Vagina (tissue), 2 donors: ENCODE measurements around the gene GABARAPL1. TPM values are rescaled to one million over a fixed set of nuclear protein-coding genes. Genes with fewer than 3 reads are reported as not detected.

Experiments
- DNase-seq, 2 donors: peaks; one replicate each; pipeline ENCODE4 v3.0.0-alpha.2; 2017; ENCODE audit errors: extremely low spot score in 2 of 2
- H3K27ac ChIP-seq: fragments of 200-600 bp; sonication (generic); one replicate; pipeline ENCODE4 v1.5.1; 2019
- H3K27me3 ChIP-seq: fragments of 200-600 bp; sonication (generic); one replicate; pipeline ENCODE4 v1.5.1; 2019
- H3K36me3 ChIP-seq, 2 donors: fragments of 200-600 bp; sonication (generic); one replicate each; pipeline ENCODE4 v1.5.1; 2017 to 2019
- H3K4me1 ChIP-seq: fragments of 200-600 bp; sonication (generic); one replicate; pipeline ENCODE4 v1.5.1; 2019
- H3K4me3 ChIP-seq, 2 donors: fragments of 200-600 bp; sonication (generic); 1 replicate in 1 of 2; 2 replicates in 1 of 2; pipeline ENCODE4 v1.5.1; 2016 to 2019
- H3K9me3 ChIP-seq: fragments of 200-600 bp; sonication (generic); one replicate; pipeline ENCODE4 v1.5.1; 2019
- CTCF ChIP-seq, 3 experiments: fragments of 450-650 bp in 2 of 3; fragments of 200-600 bp in 1 of 3; sonication (generic) in 1 of 3; IDR thresholded peaks; one replicate each; pipeline ENCODE4 v1.5.1; 2017 to 2019; ENCODE audit warnings: antibody characterized with exemption in 3 of 3, mild to moderate bottlenecking in 2 of 3, moderate library complexity in 2 of 3
- POLR2A ChIP-seq, 2 donors: fragments of 450-650 bp; IDR thresholded peaks; one replicate each; pipeline ENCODE4 v1.6.1; 2017; ENCODE audit warnings: antibody characterized with exemption in 2 of 2, mild to moderate bottlenecking in 2 of 2, moderate library complexity in 2 of 2
- POLR2AphosphoS5 ChIP-seq, 2 donors: sonication (generic); formaldehyde crosslinking; IDR thresholded peaks; one replicate each; pipeline ENCODE4 v1.9.0; 2017; ENCODE audit warnings: antibody characterized with exemption in 2 of 2, mild to moderate bottlenecking in 2 of 2, low read depth in 1 of 2; ENCODE audit not compliant: insufficient read depth in 1 of 2
- intact Hi-C: fragments of 100-400 bp; cut with DNase I; formaldehyde crosslinking; loops from one replicate; pipeline ENCODE4 v1.15.1; 2023
- total RNA-seq: library from RNA; depleted of rRNA; stranded (reverse); fragments of >200 nt; gene quantifications from one replicate; pipeline ENCODE4 v1.2.3, GENCODE V29; 2016

GABARAPL1 gene
- total RNA-seq, 1 donor from 2014 or later: 90.6 TPM

DNA sequence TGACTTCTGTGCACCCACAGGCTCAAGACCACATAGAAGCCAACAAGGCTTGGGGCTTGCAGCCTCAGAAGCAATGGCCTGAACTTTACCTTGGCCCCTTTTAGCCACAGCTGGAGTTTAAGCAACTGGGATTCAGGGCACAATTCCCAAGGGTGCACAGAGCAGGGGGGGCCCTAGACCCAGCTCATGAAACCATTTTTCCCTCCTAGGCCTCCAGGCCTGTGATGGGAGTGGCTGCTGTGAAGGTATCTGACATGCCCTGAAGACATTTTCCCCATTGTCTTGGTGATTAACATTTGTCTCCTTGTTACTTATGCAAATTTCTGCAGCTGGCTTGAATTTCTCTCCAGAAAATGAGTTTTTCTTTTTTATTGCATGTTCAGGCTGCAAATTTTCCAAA is 21.9 kb downstream of the GABARAPL1 start:
- Histone ChIP-seq H3K27me3 (no peaks in the 10 kb centered on the region), H3K36me3 (no peaks in the 10 kb centered on the region), H3K27ac (no peak overlapping the region), H3K9me3 (no peaks in the 10 kb centered on the region), H3K4me1 (no peaks in the 10 kb centered on the region), H3K4me3 (no peak overlapping the region)
- intact Hi-C loops: no loop called here
- DNase-seq: no peak
- TF ChIP-seq CTCF (IDR thresholded peaks at IDR 0.05) (no peak), POLR2A (IDR thresholded peaks at IDR 0.05) (no peak), POLR2AphosphoS5 (IDR thresholded peaks at IDR 0.05; ENCODE audit: insufficient read depth in 1 of 2, low read depth in 1 of 2) (no peak)

DNA sequence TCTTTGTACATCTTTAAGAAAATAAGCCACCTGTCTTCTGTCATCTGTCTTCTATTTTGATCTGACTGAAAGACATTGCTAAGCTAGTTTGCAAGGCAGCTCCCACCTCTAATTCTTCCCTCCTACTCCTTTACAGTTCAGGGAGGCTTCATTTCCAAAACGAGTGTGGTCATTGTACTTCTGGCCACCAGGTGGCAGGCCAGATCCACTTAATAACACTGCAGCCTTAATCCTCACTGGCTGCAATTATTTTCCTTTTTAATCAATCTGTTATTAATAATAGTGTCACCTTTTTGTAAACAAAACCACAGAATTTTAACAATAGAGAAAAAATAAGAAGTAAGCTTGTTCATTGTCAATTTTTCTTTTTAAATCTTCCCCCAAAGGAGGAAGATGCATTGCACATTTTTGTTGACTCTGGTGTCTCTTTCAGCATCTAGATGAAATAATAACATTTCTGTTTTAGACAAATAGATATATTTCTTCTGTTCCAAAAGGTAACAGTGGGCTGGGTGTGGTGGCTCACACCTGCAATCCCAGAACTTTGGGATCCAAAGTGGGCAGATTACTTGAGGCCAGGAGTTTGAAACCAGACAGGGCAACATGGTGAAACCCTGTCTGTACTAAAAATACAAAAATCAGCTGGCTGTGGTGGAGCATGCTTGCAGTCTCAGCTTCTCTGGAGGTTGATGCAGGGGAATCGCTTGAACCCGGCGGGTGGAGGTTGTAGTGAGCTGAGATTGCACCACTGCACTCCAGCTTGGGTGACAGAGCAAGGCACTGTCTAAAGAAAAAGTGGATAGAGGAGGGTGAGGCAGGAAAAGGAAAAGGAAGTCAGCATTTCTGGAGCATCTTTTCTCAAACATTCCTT is 23.3 kb downstream of the GABARAPL1 start:
- DNase-seq: no peak
- Histone ChIP-seq H3K27me3 (no peaks in the 10 kb centered on the region), H3K9me3 (no peaks in the 10 kb centered on the region), H3K4me3 (no peak overlapping the region), H3K27ac (no peak overlapping the region), H3K4me1 (no peaks in the 10 kb centered on the region), H3K36me3 (no peaks in the 10 kb centered on the region)
- TF ChIP-seq CTCF (IDR thresholded peaks at IDR 0.05): peak; percentile 70 to 81 (median 80)
- TF ChIP-seq POLR2AphosphoS5 (IDR thresholded peaks at IDR 0.05; ENCODE audit: insufficient read depth in 1 of 2, low read depth in 1 of 2): no peak
- no peak for TF ChIP-seq POLR2A (IDR thresholded peaks at IDR 0.05)
- intact Hi-C loops: loop anchor here (5.0 kb wide), 1 partner anchor 326 kb away; no protein-coding TSS in a partner anchor

- TF ChIP-seq POLR2AphosphoS5 (IDR thresholded peaks at IDR 0.05; ENCODE audit: insufficient read depth in 1 of 2, low read depth in 1 of 2) (no peak), CTCF (IDR thresholded peaks at IDR 0.05) (no peak), POLR2A (IDR thresholded peaks at IDR 0.05) (no peak)
- Histone ChIP-seq H3K4me3 (no peak overlapping the region), H3K36me3 (no peaks in the 10 kb centered on the region), H3K4me1 (no peaks in the 10 kb centered on the region), H3K9me3 (no peaks in the 10 kb centered on the region), H3K27ac (no peak overlapping the region), H3K27me3 (no peaks in the 10 kb centered on the region)
- no peak for DNase-seq
- intact Hi-C loops: loop anchor here (5.0 kb wide), 1 partner anchor 326 kb away; no protein-coding TSS in a partner anchor
Observed at GRCh38 chr12:10236720-10237119, 24.0 kb downstream of the GABARAPL1 start.

DNA sequence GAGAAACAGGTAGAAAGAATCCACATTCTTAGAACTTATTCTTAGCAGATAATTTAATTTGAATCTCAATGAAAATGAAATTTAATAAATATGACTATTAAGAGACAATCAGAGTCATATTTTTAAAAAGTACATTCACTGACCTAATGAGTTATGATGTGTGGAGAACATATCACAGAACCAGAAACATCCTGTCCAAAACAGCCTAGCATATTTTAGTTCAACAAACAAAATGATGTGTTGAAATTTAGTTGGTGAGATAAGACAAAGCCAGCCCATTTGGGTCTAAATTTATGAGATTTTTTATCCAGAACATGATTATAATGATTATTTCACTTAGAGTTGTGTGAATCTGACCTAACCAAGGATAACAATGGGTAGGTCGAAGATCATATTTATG is 25.8 kb downstream of the GABARAPL1 start:
- Histone ChIP-seq H3K4me1 (no peaks in the 10 kb centered on the region), H3K36me3 (no peaks in the 10 kb centered on the region), H3K9me3 (no peaks in the 10 kb centered on the region), H3K27me3 (no peaks in the 10 kb centered on the region), H3K27ac (no peak overlapping the region), H3K4me3 (no peak overlapping the region)
- intact Hi-C loops: loop anchor here (5.0 kb wide), 1 partner anchor 324 kb away; no protein-coding TSS in a partner anchor
- TF ChIP-seq POLR2A (IDR thresholded peaks at IDR 0.05): no peak
- no peak for TF ChIP-seq POLR2AphosphoS5 (IDR thresholded peaks at IDR 0.05; ENCODE audit: insufficient read depth in 1 of 2, low read depth in 1 of 2)
- no peak for TF ChIP-seq CTCF (IDR thresholded peaks at IDR 0.05)
- DNase-seq: no peak

DNA sequence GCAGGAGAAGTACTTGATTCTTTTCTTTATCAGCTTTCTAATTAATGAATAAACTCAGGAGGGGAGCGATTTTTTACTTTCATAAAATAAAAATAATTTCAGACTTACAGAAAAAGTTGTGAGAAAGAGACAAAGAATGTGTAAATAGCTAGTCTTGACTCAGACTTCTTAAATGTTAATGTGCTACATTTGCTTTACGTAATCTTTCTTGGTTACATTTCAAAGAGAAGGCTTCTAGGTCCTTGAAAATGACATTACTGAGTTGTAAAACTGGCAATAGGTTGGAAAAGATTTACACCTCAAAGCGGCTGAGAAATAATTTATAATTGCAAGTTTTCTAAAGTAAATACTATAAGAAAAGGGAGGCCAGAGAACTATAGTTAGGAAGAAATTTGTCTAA is 28.6 kb downstream of the GABARAPL1 start:
- no peaks in the 10 kb centered on the region for H3K9me3 ChIP-seq
- intact Hi-C loops: no loop called here
- H3K27me3 ChIP-seq: no peaks in the 10 kb centered on the region
- no peaks in the 10 kb centered on the region for H3K4me1 ChIP-seq
- no peaks in the 10 kb centered on the region for H3K36me3 ChIP-seq
- no peak overlapping the region for H3K27ac ChIP-seq
- TF ChIP-seq CTCF (IDR thresholded peaks at IDR 0.05): no peak
- no peak for TF ChIP-seq POLR2A (IDR thresholded peaks at IDR 0.05)
- no peak for TF ChIP-seq POLR2AphosphoS5 (IDR thresholded peaks at IDR 0.05; ENCODE audit: insufficient read depth in 1 of 2, low read depth in 1 of 2)
- no peak for DNase-seq
- H3K4me3 ChIP-seq: no peak overlapping the region
